ENCODE results near the gene TENM4.

The TENM4 gene

GRCh38 chr11:79045018-79045799 lies 395.6 kb downstream of the TENM4 start:
- DNase-seq, result no peak

GRCh38 chr11:79044201-79044600 lies 396.6 kb downstream of the TENM4 start:
- no peak for DNase-seq

GRCh38 chr11:79043726-79044125 lies 397.1 kb downstream of the TENM4 start:
- DNase-seq, result no peak

GRCh38 chr11:79042824-79043223 lies 398.0 kb downstream of the TENM4 start:
- DNase-seq, result no peak

GRCh38 chr11:79040348-79040747 lies 400.5 kb downstream of the TENM4 start:
- DNase-seq, result no peak

- DNase-seq, result no peak
Measured at GRCh38 chr11:79039122-79039521, 401.7 kb downstream of the TENM4 start.

GRCh38 chr11:79035881-79036280 lies 404.9 kb downstream of the TENM4 start:
- no peak for DNase-seq

GRCh38 chr11:79033833-79034232 lies 407.0 kb downstream of the TENM4 start:
- no peak for DNase-seq

- no peak for DNase-seq
Measured at GRCh38 chr11:79030448-79030847, 410.4 kb downstream of the TENM4 start.

- no peak for DNase-seq
Measured at GRCh38 chr11:79028225-79028624, 412.6 kb downstream of the TENM4 start.

- DNase-seq, result no peak
Measured at GRCh38 chr11:79026803-79027445, 413.9 kb downstream of the TENM4 start.

GRCh38 chr11:79025622-79026021 lies 415.2 kb downstream of the TENM4 start:
- DNase-seq, result no peak

- no peak for DNase-seq
Measured at GRCh38 chr11:79025097-79025496, 415.7 kb downstream of the TENM4 start.

- no peak for DNase-seq
Measured at GRCh38 chr11:79022265-79022664, 418.6 kb downstream of the TENM4 start.

- DNase-seq, result no peak
Measured at GRCh38 chr11:79021601-79022000, 419.2 kb downstream of the TENM4 start.

GRCh38 chr11:79019975-79020374 lies 420.9 kb downstream of the TENM4 start:
- no peak for DNase-seq

- DNase-seq, result no peak
Measured at GRCh38 chr11:79019277-79019676, 421.6 kb downstream of the TENM4 start.

- no peak for DNase-seq
Measured at GRCh38 chr11:79018371-79018849, 422.4 kb downstream of the TENM4 start.

- DNase-seq, result no peak
Measured at GRCh38 chr11:79017811-79018210, 423.0 kb downstream of the TENM4 start.

GRCh38 chr11:79013509-79013908 lies 427.3 kb downstream of the TENM4 start:
- DNase-seq, result no peak

GRCh38 chr11:79011357-79011756 lies 429.5 kb downstream of the TENM4 start:
- DNase-seq, result no peak

- DNase-seq, result no peak
Measured at GRCh38 chr11:79007771-79008402, 432.9 kb downstream of the TENM4 start.

- DNase-seq, result no peak
Measured at GRCh38 chr11:79006854-79007253, 434.0 kb downstream of the TENM4 start.

GRCh38 chr11:78996007-78996406 lies 444.8 kb downstream of the TENM4 start:
- DNase-seq, result no peak

All from NCI-H1930 (cell line).